ENCODE measurements around the gene AKAP14. TPM values are rescaled to one million over a fixed set of nuclear protein-coding genes. Genes with fewer than 3 reads are reported as not detected.
"Not testable (repeated sequence)": the region's sequence is repeated elsewhere in the genome, so short reads cannot be mapped to it uniquely, and the experiment has no call there.

AKAP14 gene
- total and polyA plus RNA-seq, 2 of the 8 experiments (the other 6 are each of a cell fraction or from before 2014, with no cell fraction given): 0.79 to 1.3 TPM

DNA sequence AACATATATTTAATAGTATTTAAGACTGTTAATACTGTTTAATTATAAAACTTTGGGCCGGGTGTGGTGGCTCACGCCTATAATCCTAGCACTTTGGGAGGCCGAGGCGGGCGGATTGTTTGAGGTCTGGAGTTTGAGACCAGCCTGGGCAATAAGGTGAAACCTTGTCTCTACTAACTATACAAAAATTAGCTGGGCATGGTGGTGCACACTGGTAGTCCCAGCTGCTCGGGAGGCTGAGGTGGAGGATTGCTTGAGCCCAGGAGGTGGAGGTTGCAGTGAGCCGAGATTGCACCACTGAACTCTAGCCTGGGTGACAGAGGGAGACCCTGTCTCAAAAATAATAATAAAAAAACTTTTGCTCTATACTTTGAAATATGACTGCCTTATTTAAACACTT lies 26.7 kb downstream of the AKAP14 start:
- WGBS, 2 experiments (ENCODE audit: extremely low coverage in 1 of 2, insufficient coverage in 1 of 2, insufficient read length in 1 of 2, insufficient replicate concordance in 2 of 2, low coverage in 1 of 2, low lambda C conversion rate in 2 of 2, missing lambda C conversion rate in 1 of 2): 92% methylated on average over 7 of the region's 7 CpGs; no CpG with 5 or more reads in 1 of the 2 experiments
- FAIRE-seq; H3K79me2 ChIP-seq (ENCODE audit: control insufficient read depth in 1 of 2, insufficient read depth in 2 of 2, low read length in 2 of 2); H3K27ac ChIP-seq (ENCODE audit: low read depth, low read length); H4K5ac ChIP-seq (ENCODE audit: insufficient read length, low read depth, low read length); CTCF ChIA-PET (ENCODE audit: partially characterized antibody); H4K8ac ChIP-seq (ENCODE audit: extremely low read depth, insufficient read depth, low read length); H2BK5ac ChIP-seq (ENCODE audit: low read depth, low read length); DNase-seq (ENCODE audit: low read depth in 1 of 2, low spot score in 2 of 2); H2BK12ac ChIP-seq (ENCODE audit: low read depth, low read length); H3K4me1 ChIP-seq (replicated peaks in 1 of 4; ENCODE audit: control insufficient read depth in 3 of 4, insufficient read depth in 4 of 4, low read length in 3 of 4); H3K23me2 ChIP-seq (ENCODE audit: low read depth, low read length); H4K20me1 ChIP-seq (replicated peaks in 1 of 2; ENCODE audit: control insufficient read depth in 1 of 2, insufficient read depth in 2 of 2, low read length in 2 of 2); H3K9ac ChIP-seq (replicated peaks in 1 of 4; ENCODE audit: extremely low read depth in 1 of 4, low read depth in 3 of 4, low read length in 3 of 4); H3K56ac ChIP-seq (replicated peaks; ENCODE audit: insufficient read length, low read depth, low read length); H3K4me3 ChIP-seq (ENCODE audit: extremely low read depth in 1 of 4, insufficient read depth in 2 of 4, low read depth in 3 of 4, low read length in 4 of 4); H2BK20ac ChIP-seq (ENCODE audit: low read length); H3K4me2 ChIP-seq (ENCODE audit: insufficient read depth in 1 of 2, low read depth in 2 of 2, low read length in 2 of 2); H2AK5ac ChIP-seq (ENCODE audit: low read depth, low read length); H3K23ac ChIP-seq (ENCODE audit: insufficient read length); H3K36me3 ChIP-seq (ENCODE audit: control insufficient read depth in 2 of 4, insufficient read depth in 4 of 4, low read length in 3 of 4); H3K27me3 ChIP-seq (replicated peaks in 1 of 4; ENCODE audit: control insufficient read depth in 3 of 4, extremely low read depth in 1 of 4, insufficient read depth in 3 of 4, low read length in 3 of 4); H3K9me3 ChIP-seq (ENCODE audit: insufficient read depth in 2 of 2, low read depth in 1 of 2, low read length in 1 of 2); H3K18ac ChIP-seq (ENCODE audit: extremely low read depth, low read length); H2BK15ac ChIP-seq (ENCODE audit: low read length); H2BK120ac ChIP-seq (replicated peaks; ENCODE audit: low read depth, low read length); H3K79me1 ChIP-seq (ENCODE audit: low read depth, low read length); H3K4ac ChIP-seq (replicated peaks; ENCODE audit: insufficient read length, low read depth, low read length); H3K14ac ChIP-seq (ENCODE audit: insufficient read length); H4K91ac ChIP-seq (replicated peaks; ENCODE audit: insufficient read length, low read length); H2AFZ ChIP-seq (ENCODE audit: low read length): not testable (repeated sequence)
- POLR2A ChIA-PET (ENCODE audit: partially characterized antibody): interaction anchor here (1.6 kb wide), 1 partner anchor 10 kb away, joined by 4 read pairs; no protein-coding TSS in a partner anchor
